MM.1S (cell line): ENCODE measurements around the gene GABRD.

Experiments
- DNase-seq: peaks from one replicate; pipeline ENCODE4 v3.0.0-alpha.2; 2015
- H2AFZ ChIP-seq: fragments of 300-600 bp; sonication (generic); 2 replicates; pipeline ENCODE4 v1.6.0; 2016; ENCODE audit warnings: antibody characterized with exemption, low read length
- H3F3A ChIP-seq: fragments of 300-600 bp; sonication (generic); 2 replicates; pipeline ENCODE4 v1.6.1; 2016; ENCODE audit warnings: mild to moderate bottlenecking, antibody characterized with exemption, low read length, moderate library complexity, mixed read lengths; ENCODE audit not compliant: insufficient read depth
- H3K27ac ChIP-seq: fragments of 300-600 bp; sonication (generic); 2 replicates; pipeline ENCODE4 v1.5.1; 2016; ENCODE audit warnings: mild to moderate bottlenecking, low read length
- H3K27me3 ChIP-seq: fragments of 300-600 bp; sonication (generic); replicated peaks from 2 replicates; pipeline ENCODE4 v1.6.0; 2016; ENCODE audit warnings: low read length; ENCODE audit not compliant: insufficient read depth
- H3K36me3 ChIP-seq: fragments of 300-600 bp; sonication (generic); replicated peaks from 2 replicates; pipeline ENCODE4 v1.6.1; 2016; ENCODE audit warnings: mild to moderate bottlenecking, low read length, mixed read lengths; ENCODE audit not compliant: insufficient read depth
- H3K4me1 ChIP-seq: fragments of 300-600 bp; sonication (generic); 2 replicates; pipeline ENCODE4 v1.6.1; 2016; ENCODE audit warnings: low read length, mixed read lengths
- H3K4me2 ChIP-seq: fragments of 300-600 bp; sonication (generic); 2 replicates; pipeline ENCODE4 v1.6.0; 2016; ENCODE audit warnings: low read depth, low read length
- H3K4me3 ChIP-seq: fragments of 300-600 bp; sonication (generic); 2 replicates; pipeline ENCODE4 v1.5.1; 2016; ENCODE audit warnings: low read length, mixed read lengths
- H3K79me2 ChIP-seq: fragments of 300-600 bp; sonication (generic); 2 replicates; pipeline ENCODE4 v1.6.1; 2016; ENCODE audit warnings: mixed run types, low read length, mixed read lengths
- H3K9ac ChIP-seq: fragments of 300-600 bp; sonication (generic); 2 replicates; pipeline ENCODE4 v1.6.1; 2016; ENCODE audit warnings: low read length, mixed read lengths
- H3K9me2 ChIP-seq: fragments of 300-600 bp; sonication (generic); replicated peaks from 2 replicates; pipeline ENCODE4 v1.6.1; 2016; ENCODE audit warnings: mild to moderate bottlenecking, low read length, mixed read lengths; ENCODE audit not compliant: insufficient read depth
- H3K9me3 ChIP-seq: fragments of 300-600 bp; sonication (generic); replicated peaks from 2 replicates; pipeline ENCODE4 v1.6.1; 2016; ENCODE audit warnings: mild to moderate bottlenecking, low read length, mixed read lengths; ENCODE audit not compliant: insufficient read depth
- H4K20me1 ChIP-seq: fragments of 300-600 bp; sonication (generic); 2 replicates; pipeline ENCODE4 v1.6.1; 2016; ENCODE audit warnings: mild to moderate bottlenecking, low read length, moderate library complexity, mixed read lengths; ENCODE audit not compliant: insufficient read depth
- EZH2 ChIP-seq: fragments of 300-600 bp; sonication (generic); optimal IDR thresholded peaks from 2 replicates; pipeline ENCODE3; 2017; ENCODE audit warnings: low read depth, mild to moderate bottlenecking, antibody characterized with exemption, low read length, mixed read lengths
- EZH2phosphoT487 ChIP-seq: fragments of 300-600 bp; sonication (generic); IDR thresholded peaks from 2 replicates; pipeline ENCODE4 v1.6.1; 2018; ENCODE audit warnings: antibody characterized with exemption, low read length
- TF ChIP-seq, protein P1 (sequence below): fragments of 300-600 bp; sonication (generic); IDR thresholded peaks from 2 replicates; pipeline ENCODE4 v1.5.1; 2016; ENCODE audit warnings: antibody characterized with exemption, low read length, mixed read lengths

GABRD gene

DNA sequence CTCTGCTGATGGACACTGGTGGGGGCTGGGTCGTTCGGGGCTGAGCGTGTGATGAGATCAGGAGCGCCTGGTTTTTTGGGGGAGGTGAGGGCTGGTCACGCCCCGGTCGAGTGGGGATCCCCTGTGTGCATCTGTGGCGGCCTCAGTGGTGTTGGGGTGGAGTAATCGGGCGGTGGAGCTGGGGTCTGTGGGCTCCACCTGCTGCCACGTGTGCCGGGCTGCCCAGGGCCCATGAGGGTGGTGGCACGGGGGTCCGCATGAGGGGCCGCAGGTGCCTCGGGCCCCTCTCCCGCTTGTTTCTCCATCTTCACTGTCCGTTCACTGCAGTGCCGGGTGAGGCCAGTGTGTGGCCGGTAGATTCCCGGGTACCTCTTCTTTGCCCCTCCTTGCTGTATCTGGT is 48.2 kb downstream of the GABRD start:
- no peaks in the 10 kb centered on the region for H3K9me3 ChIP-seq

DNA sequence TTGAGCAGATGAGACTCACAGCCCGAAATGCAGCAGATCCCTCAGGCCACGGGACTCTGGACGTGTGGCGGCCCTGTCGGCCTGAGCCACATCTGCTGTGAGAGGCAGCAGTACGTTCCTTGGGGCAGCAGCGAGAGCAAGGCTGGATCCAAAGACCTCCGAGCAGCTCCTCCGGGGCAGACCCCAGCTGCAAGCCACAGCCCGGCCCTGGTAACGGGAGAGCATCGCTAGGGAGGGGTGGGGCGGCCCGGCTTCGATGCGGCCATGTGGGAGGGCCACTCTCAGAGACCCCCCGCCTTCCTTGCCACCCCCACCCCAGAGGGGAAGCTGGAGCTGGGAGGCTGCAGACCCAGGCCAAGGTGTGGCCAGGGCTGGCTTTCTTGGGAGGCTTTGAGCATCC is 48.8 kb downstream of the GABRD start:
- no peaks in the 10 kb centered on the region for H3K9me3 ChIP-seq
- H3K9ac ChIP-seq, result no peak overlapping the region
- H3K27ac ChIP-seq, result no peak overlapping the region
- no peak for TF ChIP-seq EZH2
- TF ChIP-seq, protein P1, sequence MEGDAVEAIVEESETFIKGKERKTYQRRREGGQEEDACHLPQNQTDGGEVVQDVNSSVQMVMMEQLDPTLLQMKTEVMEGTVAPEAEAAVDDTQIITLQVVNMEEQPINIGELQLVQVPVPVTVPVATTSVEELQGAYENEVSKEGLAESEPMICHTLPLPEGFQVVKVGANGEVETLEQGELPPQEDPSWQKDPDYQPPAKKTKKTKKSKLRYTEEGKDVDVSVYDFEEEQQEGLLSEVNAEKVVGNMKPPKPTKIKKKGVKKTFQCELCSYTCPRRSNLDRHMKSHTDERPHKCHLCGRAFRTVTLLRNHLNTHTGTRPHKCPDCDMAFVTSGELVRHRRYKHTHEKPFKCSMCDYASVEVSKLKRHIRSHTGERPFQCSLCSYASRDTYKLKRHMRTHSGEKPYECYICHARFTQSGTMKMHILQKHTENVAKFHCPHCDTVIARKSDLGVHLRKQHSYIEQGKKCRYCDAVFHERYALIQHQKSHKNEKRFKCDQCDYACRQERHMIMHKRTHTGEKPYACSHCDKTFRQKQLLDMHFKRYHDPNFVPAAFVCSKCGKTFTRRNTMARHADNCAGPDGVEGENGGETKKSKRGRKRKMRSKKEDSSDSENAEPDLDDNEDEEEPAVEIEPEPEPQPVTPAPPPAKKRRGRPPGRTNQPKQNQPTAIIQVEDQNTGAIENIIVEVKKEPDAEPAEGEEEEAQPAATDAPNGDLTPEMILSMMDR, result no peak
- no peak for TF ChIP-seq EZH2phosphoT487
- no peaks in the 10 kb centered on the region for H3K9me2 ChIP-seq
- H3K36me3 ChIP-seq, result no peaks in the 10 kb centered on the region
- no peaks in the 10 kb centered on the region for H3K4me1 ChIP-seq
- H3F3A ChIP-seq, result no peaks in the 10 kb centered on the region
- peaks cover 96% of the 10 kb centered on the region for H3K27me3 ChIP-seq
- H3K4me3 ChIP-seq, result no peak overlapping the region
- no peak overlapping the region for H3K4me2 ChIP-seq
- H3K79me2 ChIP-seq, result no peaks in the 10 kb centered on the region
- no peak for DNase-seq
- H2AFZ ChIP-seq, result no peak overlapping the region
- H4K20me1 ChIP-seq, result no peaks in the 10 kb centered on the region

More for the DNA sequence above, 48.2 kb downstream of the GABRD start:
- no peak overlapping the region for H3K4me3 ChIP-seq
- H3K4me1 ChIP-seq, result no peaks in the 10 kb centered on the region
- H3K27me3 ChIP-seq, result peaks cover 95% of the 10 kb centered on the region
- H3K4me2 ChIP-seq, result no peak overlapping the region
- H3K79me2 ChIP-seq, result no peaks in the 10 kb centered on the region
- H3K27ac ChIP-seq, result no peak overlapping the region
- no peaks in the 10 kb centered on the region for H3K36me3 ChIP-seq
- no peaks in the 10 kb centered on the region for H3K9me2 ChIP-seq
- H4K20me1 ChIP-seq, result no peaks in the 10 kb centered on the region
- TF ChIP-seq EZH2phosphoT487, result no peak
- TF ChIP-seq, protein P1, result no peak
- TF ChIP-seq EZH2, result no peak
- no peak overlapping the region for H2AFZ ChIP-seq
- H3K9ac ChIP-seq, result no peak overlapping the region
- no peaks in the 10 kb centered on the region for H3F3A ChIP-seq
- DNase-seq, result no peak

DNA sequence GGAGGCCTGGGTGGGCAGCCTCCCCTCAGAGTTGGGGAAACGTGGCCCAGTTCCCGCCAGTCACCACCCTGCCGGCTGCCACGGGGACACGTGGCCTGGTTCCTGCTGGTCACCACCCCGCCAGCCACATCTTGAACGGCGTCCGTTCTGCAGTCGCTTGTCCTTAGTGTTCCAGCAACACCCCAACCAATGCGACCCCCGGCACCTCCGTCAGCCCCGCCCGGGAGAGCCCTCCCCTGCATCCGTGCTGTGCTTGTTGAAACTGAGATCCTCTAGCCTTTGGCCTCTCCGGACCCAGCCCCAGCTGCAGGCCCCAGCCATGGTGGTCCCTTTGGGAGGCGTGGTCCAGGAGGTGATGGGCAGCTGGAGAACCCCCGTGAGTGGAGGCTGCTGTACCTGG is 49.8 kb downstream of the GABRD start:
- Histone ChIP-seq H3K27me3 (peaks cover 99% of the 10 kb centered on the region), H3K79me2 (no peaks in the 10 kb centered on the region), H3K4me1 (no peaks in the 10 kb centered on the region), H3K9me3 (no peaks in the 10 kb centered on the region), H2AFZ (no peak overlapping the region), H3K9me2 (no peaks in the 10 kb centered on the region), H3K27ac (no peak overlapping the region), H4K20me1 (no peaks in the 10 kb centered on the region), H3K4me3 (no peak overlapping the region), H3K4me2 (no peak overlapping the region), H3K9ac (no peak overlapping the region), H3F3A (no peaks in the 10 kb centered on the region), H3K36me3 (no peaks in the 10 kb centered on the region)
- TF ChIP-seq, protein P1, result no peak
- no peak for DNase-seq
